Measurements from ENCODE around the gene ZNF469. TPM values are rescaled to one million over a fixed set of nuclear protein-coding genes. Genes with fewer than 3 reads are reported as not detected.

Gene ZNF469
- total RNA-seq, 1 donor from 2014 or later = 4.2 TPM

GRCh38 chr16:88385112-88385594 is 2.4 kb downstream of the ZNF469 start:
- POLR2A ChIA-PET = no interaction called here
- CTCF ChIA-PET = no interaction called here

GRCh38 chr16:88385831-88386815 is 3.4 kb downstream of the ZNF469 start:
- Mint-ChIP-seq H3K27ac (no peak overlapping the region), H3K9me3 (no peaks in the 10 kb centered on the region), H3K4me3 (no peak overlapping the region), H3K36me3 (ENCODE audit: low read depth) (no peaks in the 10 kb centered on the region), H3K4me1 (peaks cover 13% of the 10 kb centered on the region), H3K27me3 (peaks cover 40% of the 10 kb centered on the region)
- intact Hi-C loops (cut with micrococcal nuclease) = no loop called here
- CTCF ChIA-PET = no interaction called here
- DNase-seq (no peak), ATAC-seq (ENCODE audit: low read depth) (no peak)
- POLR2A ChIA-PET = no interaction called here
- TF ChIP-seq, protein P1, sequence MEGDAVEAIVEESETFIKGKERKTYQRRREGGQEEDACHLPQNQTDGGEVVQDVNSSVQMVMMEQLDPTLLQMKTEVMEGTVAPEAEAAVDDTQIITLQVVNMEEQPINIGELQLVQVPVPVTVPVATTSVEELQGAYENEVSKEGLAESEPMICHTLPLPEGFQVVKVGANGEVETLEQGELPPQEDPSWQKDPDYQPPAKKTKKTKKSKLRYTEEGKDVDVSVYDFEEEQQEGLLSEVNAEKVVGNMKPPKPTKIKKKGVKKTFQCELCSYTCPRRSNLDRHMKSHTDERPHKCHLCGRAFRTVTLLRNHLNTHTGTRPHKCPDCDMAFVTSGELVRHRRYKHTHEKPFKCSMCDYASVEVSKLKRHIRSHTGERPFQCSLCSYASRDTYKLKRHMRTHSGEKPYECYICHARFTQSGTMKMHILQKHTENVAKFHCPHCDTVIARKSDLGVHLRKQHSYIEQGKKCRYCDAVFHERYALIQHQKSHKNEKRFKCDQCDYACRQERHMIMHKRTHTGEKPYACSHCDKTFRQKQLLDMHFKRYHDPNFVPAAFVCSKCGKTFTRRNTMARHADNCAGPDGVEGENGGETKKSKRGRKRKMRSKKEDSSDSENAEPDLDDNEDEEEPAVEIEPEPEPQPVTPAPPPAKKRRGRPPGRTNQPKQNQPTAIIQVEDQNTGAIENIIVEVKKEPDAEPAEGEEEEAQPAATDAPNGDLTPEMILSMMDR (IDR thresholded peaks at IDR 0.05) = no peak

More at GRCh38 chr16:88385112-88385594, 2.4 kb downstream of the ZNF469 start:
- Mint-ChIP-seq H3K36me3 (ENCODE audit: low read depth) (no peaks in the 10 kb centered on the region), H3K27ac (no peak overlapping the region), H3K9me3 (no peaks in the 10 kb centered on the region), H3K4me1 (peaks cover 13% of the 10 kb centered on the region), H3K4me3 (no peak overlapping the region), H3K27me3 (peaks cover 37% of the 10 kb centered on the region)
- TF ChIP-seq, protein P1 (IDR thresholded peaks at IDR 0.05) = no peak
- intact Hi-C loops (cut with micrococcal nuclease) = no loop called here
- DNase-seq = no peak
- ATAC-seq (ENCODE audit: low read depth) = no peak

DNA sequence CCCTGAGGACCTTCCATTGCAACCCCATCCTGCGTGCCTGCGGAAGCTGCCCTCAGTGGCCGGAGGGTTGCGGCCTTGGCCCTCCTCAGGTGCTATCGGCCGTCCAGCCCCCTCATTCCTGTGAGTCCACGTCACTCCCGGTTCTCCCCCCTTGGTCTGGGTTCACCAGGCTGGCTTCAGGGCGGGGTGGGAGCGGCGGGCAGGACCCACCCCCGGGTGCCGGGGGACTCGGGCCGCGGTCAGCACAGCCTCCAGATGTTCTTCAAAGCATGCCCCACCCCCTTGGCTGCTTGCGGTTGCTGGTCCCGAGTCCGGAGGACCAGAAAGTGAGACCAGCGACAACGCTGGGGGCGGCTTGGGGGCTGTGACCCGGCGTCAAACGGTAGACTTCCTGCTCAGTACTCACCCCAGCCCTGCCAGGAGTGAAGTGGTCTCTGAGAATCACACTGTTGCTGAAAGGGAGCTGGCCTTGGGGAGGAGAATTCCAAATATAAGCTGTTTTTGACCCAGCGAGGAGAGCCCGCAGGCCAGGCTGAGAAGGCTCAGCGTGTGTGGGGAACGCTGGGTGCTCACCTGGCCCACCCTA is 4.5 kb downstream of the ZNF469 start:
- H3K27me3 Mint-ChIP-seq = peaks cover 44% of the 10 kb centered on the region
- POLR2A ChIA-PET = no interaction called here

GRCh38 chr16:88387941-88388627 is 5.3 kb downstream of the ZNF469 start:
- H3K36me3 Mint-ChIP-seq (ENCODE audit: low read depth) = no peaks in the 10 kb centered on the region
- intact Hi-C loops (cut with micrococcal nuclease) = no loop called here
- TF ChIP-seq, protein P1 (IDR thresholded peaks at IDR 0.05) = no peak
- ATAC-seq (ENCODE audit: low read depth) (no peak), DNase-seq (no peak)
- H3K4me3 Mint-ChIP-seq = no peak overlapping the region
- H3K27ac Mint-ChIP-seq = no peak overlapping the region
- POLR2A ChIA-PET = no interaction called here
- CTCF ChIA-PET = no interaction called here
- no peaks in the 10 kb centered on the region for H3K9me3 Mint-ChIP-seq
- H3K27me3 Mint-ChIP-seq = peaks cover 41% of the 10 kb centered on the region
- H3K4me1 Mint-ChIP-seq = peaks cover 9% of the 10 kb centered on the region

More for the DNA sequence above, 4.5 kb downstream of the ZNF469 start:
- no peak for ATAC-seq (ENCODE audit: low read depth)
- DNase-seq = no peak
- Mint-ChIP-seq H3K4me3 (no peak overlapping the region), H3K9me3 (no peaks in the 10 kb centered on the region), H3K4me1 (peaks cover 13% of the 10 kb centered on the region), H3K27ac (no peak overlapping the region), H3K36me3 (ENCODE audit: low read depth) (no peaks in the 10 kb centered on the region)
- TF ChIP-seq, protein P1 (IDR thresholded peaks at IDR 0.05) = no peak
- intact Hi-C loops (cut with micrococcal nuclease) = no loop called here
- CTCF ChIA-PET = no interaction called here

DNA sequence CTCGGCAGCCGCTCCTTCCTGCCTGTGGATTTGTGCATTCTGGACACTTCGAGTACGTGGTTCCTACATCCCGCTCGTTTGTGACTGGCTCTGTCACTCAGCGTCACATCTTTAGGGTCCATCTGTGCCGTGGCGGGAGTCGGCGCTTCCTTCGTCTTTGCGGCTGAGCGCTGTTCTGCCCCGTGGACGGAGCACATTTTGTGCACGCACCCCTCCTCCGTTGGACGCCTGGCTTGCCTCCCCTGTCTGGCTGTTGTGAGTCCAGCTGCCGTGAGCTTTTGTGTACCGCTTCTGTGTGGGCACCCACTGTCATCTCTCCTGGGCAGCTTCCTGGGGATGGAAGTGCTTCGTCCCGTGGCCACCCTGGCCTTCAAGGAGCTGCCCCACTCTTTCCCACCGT is 6.4 kb downstream of the ZNF469 start:
- intact Hi-C loops (cut with micrococcal nuclease) = no loop called here
- TF ChIP-seq, protein P1 (IDR thresholded peaks at IDR 0.05) = no peak
- POLR2A ChIA-PET = no interaction called here
- peaks cover 42% of the 10 kb centered on the region for H3K27me3 Mint-ChIP-seq
- no peaks in the 10 kb centered on the region for H3K36me3 Mint-ChIP-seq (ENCODE audit: low read depth)
- ATAC-seq (ENCODE audit: low read depth) (no peak), DNase-seq (no peak)
- CTCF ChIA-PET = no interaction called here
- no peaks in the 10 kb centered on the region for H3K9me3 Mint-ChIP-seq
- H3K4me3 Mint-ChIP-seq = no peak overlapping the region
- H3K27ac Mint-ChIP-seq = no peak overlapping the region
- peaks cover 6% of the 10 kb centered on the region for H3K4me1 Mint-ChIP-seq

Measured in activated B cell treated with CpG ODN at 0.5 μM for 24 hours (primary cell).